Measurements from ENCODE around the gene DUOX1. TPM values are rescaled to one million over a fixed set of nuclear protein-coding genes. Genes with fewer than 3 reads are reported as not detected.
A peak's percentile ranks its signal among the peaks of the same experiment; 100 is the strongest.
"Not testable (repeated sequence)": the region's sequence is repeated elsewhere in the genome, so short reads cannot be mapped to it uniquely, and the experiment has no call there.

DUOX1 gene
- total RNA-seq, 2 donors from 2014 or later, result 0.08 TPM; not detected in 1

DNA sequence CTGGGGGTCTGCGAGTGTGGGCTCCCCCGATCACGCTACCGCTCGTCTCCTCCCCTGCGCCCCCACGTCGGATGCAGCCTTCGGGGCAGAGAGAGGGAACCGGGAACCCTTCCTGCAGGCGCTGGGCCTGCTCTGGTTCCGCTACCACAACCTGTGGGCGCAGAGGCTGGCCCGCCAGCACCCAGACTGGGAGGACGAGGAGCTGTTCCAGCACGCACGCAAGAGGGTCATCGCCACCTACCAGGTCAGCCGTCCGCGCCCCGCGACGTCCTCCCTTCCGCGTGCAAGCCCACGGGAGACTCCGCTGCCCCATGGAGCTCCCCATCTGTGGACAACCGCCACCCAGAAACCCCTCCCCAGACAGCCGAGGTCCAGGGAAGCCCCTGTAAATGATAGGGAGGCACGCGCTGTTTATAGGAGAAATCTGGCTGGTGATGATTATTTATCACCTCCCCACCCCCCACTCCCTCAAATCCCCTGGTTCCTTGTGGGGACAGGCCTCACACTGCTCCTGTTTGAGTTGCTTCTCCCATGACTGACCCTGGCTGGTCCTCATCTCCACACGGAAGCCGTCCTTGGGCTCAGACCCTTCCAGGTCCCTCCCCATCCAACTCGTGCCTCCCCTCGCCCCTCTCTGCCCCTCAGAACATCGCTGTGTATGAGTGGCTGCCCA lies 6.0 kb downstream of the DUOX1 start:
- not testable (repeated sequence) for H3K27ac Mint-ChIP-seq; ATAC-seq; DNase-seq (ENCODE audit: low spot score); H3K36me3 Mint-ChIP-seq; H3K9me3 Mint-ChIP-seq; H3K4me3 Mint-ChIP-seq; H3K4me1 Mint-ChIP-seq (ENCODE audit: low read depth in 2 of 2)
- H3K27me3 Mint-ChIP-seq, result peaks cover 31 to 38% of the 10 kb centered on the region in 2 donors

DNA sequence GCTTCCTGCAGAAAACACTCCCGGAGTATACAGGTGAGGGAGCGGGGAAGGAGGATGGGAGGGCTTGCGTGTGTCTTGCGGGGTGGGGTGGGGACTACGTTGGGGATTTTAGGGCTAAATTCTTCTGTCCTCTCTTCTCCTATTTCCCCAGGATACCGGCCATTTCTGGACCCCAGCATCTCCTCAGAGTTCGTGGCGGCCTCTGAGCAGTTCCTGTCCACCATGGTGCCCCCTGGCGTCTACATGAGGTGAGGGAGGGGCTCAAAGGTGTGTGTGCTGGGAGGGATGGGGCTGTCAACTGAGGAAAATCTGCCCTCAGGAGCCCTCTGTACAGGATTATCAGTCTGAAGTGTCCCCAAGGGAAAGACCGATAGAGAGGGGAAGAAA lies 6.6 kb downstream of the DUOX1 start:
- H3K4me3 Mint-ChIP-seq, result no peak overlapping the region

DNA sequence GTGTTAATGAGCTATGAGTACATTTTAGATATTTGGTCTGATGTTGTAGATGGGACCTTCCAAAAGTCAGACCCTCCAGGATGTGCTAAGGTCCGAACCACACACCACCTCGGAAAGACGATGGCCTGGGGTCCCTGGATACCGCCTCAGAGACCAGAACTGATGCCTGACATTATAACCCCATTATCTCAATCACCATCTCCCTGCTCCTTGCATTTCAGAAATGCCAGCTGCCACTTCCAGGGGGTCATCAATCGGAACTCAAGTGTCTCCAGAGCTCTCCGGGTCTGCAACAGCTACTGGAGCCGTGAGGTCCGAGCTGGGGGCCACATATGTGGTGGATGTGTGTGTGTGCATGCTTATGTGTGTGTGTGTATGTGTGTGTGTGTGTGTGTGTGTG lies 7.9 kb downstream of the DUOX1 start:
- DNase-seq (ENCODE audit: low spot score) (no peak), ATAC-seq (no peak)
- H3K27ac Mint-ChIP-seq, result no peak overlapping the region
- H3K27me3 Mint-ChIP-seq, result peaks cover 25 to 30% of the 10 kb centered on the region in 2 donors
- H3K9me3 Mint-ChIP-seq, result no peaks in the 10 kb centered on the region
- peaks cover 0 to 4% of the 10 kb centered on the region in 2 donors for H3K4me1 Mint-ChIP-seq (ENCODE audit: low read depth in 2 of 2)
- no peak overlapping the region for H3K4me3 Mint-ChIP-seq
- no peaks in the 10 kb centered on the region for H3K36me3 Mint-ChIP-seq

More for the DNA sequence above, 6.6 kb downstream of the DUOX1 start:
- Mint-ChIP-seq H3K27me3 (peaks cover 31 to 38% of the 10 kb centered on the region in 2 donors), H3K27ac (no peak overlapping the region), H3K36me3 (no peaks in the 10 kb centered on the region), H3K9me3 (no peaks in the 10 kb centered on the region), H3K4me1 (ENCODE audit: low read depth in 2 of 2) (peaks cover 0 to 4% of the 10 kb centered on the region in 2 donors)
- no peak for DNase-seq (ENCODE audit: low spot score)
- no peak for ATAC-seq

DNA sequence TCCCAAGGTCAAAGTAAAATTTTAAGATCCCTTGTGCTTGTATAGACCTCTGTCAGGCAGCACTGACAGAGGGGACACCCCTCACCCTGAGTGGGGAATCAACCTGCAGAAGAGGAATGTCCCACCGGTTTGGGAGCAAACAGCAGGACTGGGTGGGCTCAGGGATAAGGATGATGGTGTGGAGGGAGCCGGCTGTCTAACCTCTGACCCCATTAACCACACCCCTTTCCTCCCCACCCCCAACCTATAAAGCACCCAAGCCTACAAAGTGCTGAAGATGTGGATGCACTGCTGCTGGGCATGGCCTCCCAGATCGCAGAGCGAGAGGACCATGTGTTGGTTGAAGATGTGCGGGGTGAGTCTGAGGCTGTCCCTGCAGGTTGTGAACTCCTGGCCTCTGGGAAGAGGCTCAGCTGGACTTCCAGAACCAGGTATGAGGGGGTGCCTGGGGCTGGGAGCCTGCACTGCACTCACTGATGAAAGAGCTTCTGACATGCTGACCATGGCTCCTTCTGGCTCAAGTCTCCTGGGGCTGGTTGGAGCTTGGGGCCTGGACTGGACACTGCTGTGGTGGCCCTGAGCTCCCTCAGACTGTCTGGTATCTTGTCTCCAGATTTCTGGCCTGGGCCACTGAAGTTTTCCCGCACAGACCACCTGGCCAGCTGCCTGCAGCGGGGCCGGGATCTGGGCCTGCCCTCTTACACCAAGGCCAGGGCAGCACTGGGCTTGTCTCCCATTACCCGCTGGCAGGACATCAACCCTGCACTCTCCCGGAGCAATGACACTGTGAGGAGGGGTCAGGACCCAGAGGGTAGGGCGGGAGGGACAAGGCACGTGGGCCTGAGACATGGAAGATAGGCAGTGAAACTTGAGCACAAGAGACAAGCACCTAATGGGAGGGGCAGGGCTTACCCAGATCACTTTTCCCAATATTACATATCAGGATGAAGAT lies 9.3 kb downstream of the DUOX1 start:
- Mint-ChIP-seq H3K27me3 (peaks cover 16% of the 10 kb centered on the region in 2 donors), H3K4me3 (no peak overlapping the region), H3K27ac (no peak overlapping the region), H3K9me3 (no peaks in the 10 kb centered on the region), H3K36me3 (no peaks in the 10 kb centered on the region), H3K4me1 (ENCODE audit: low read depth in 2 of 2) (peaks cover 0 to 4% of the 10 kb centered on the region in 2 donors)
- DNase-seq (ENCODE audit: low spot score), result no peak
- no peak for ATAC-seq

DNA sequence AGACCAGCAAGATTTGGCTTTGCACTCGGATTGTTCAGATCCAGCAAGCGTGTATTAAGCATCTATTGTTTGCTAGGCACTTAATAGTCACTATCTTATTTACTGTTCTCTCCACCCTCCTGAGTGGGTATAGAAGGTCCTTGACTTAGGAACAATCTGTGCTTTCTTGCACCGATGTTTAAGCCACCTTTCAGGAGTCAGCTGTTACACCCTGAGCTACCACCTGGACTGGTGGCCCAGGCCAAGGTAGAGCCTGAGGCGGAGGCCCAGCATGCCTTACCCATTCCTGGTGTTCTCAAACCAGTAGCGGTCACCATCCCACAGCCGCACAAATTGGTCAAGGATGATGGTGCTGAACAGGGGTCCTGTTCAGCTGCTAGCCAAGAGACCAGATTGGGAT lies 10.0 kb downstream of the DUOX1 start:
- peaks cover 0 to 1% of the 10 kb centered on the region in 2 donors for H3K4me1 Mint-ChIP-seq (ENCODE audit: low read depth in 2 of 2)
- no peaks in the 10 kb centered on the region for H3K9me3 Mint-ChIP-seq
- no peaks in the 10 kb centered on the region for H3K36me3 Mint-ChIP-seq
- ATAC-seq (no peak), DNase-seq (ENCODE audit: low spot score) (no peak)
- no peak overlapping the region for H3K4me3 Mint-ChIP-seq
- peaks cover 9% of the 10 kb centered on the region in 2 donors for H3K27me3 Mint-ChIP-seq
- no peak overlapping the region for H3K27ac Mint-ChIP-seq

DNA sequence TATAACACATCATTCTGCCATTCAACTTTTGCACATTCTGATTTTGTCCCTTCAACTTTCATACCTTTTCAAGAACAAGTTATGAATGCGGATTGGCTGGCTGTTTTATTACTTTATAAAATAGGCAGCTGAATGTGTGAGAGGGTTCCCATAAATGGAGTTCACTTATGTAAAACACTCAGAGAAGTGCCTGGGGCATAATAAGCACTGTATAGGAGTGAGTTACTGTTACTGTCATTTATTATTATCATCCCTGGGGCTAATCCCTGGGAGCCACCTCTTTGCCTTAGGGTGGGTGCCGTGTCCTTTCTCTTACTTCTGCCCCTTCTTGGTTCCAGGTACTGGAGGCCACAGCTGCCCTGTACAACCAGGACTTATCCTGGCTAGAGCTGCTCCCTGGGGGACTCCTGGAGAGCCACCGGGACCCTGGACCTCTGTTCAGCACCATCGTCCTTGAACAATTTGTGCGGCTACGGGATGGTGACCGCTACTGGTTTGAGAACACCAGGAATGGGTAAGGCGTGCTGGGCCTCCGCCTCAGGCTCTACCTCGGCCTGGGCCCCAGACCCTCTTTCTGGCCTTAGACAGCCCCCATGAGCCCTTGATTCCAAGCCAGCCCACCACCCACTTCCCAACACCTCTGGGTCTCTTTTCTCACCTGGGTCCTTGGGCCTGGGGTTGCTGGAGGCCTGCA lies 10.9 kb downstream of the DUOX1 start:
- ATAC-seq (no peak), DNase-seq (ENCODE audit: low spot score) (no peak)
- Mint-ChIP-seq H3K4me1 (ENCODE audit: low read depth in 2 of 2) (peaks cover 0 to 2% of the 10 kb centered on the region in 2 donors), H3K36me3 (no peaks in the 10 kb centered on the region), H3K27me3 (peaks cover 8% of the 10 kb centered on the region in 2 donors), H3K4me3 (no peak overlapping the region), H3K27ac (no peak overlapping the region), H3K9me3 (no peaks in the 10 kb centered on the region)

DNA sequence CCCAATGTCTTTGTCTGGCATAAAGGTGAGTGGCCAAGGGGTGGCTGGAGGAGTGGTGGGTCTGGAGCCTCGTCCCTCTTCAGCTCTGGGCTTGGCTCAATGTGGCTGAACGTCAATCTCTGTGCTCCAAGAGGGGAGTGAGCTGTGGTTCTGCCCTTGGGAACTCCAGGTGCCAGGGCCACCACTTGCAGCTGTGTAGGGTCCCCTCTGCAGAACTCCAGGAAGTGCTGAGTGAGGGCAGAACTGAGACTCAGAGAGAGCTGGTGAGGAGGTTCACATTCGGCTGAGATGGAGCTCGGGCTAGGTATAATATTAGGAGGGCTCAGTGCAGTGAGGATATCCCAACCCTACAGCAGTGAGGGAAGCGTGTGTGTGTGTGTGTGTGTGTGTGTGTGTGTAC lies 11.6 kb downstream of the DUOX1 start:
- no peaks in the 10 kb centered on the region for H3K9me3 Mint-ChIP-seq
- ATAC-seq, result no peak

DNA sequence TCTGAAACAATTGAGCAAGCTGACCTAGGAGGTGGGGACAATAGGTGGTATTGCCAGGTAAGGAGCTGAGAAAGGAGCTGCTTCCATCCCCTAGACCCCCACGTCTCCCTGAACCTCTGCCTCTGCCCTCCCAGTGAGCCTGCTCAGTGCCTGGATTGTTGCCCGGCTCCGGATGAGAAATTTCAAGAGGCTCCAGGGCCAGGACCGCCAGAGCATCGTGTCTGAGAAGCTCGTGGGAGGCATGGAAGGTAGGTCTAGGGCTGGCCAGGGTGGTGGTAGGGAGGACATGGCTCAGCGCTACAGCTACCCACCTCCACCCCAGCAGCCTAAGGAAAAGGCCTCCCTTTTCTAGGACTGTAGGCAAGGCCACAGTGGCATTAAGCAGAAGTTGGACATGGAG lies 13.3 kb downstream of the DUOX1 start:
- Mint-ChIP-seq H3K27me3 (no peaks in the 10 kb centered on the region), H3K4me1 (ENCODE audit: low read depth in 2 of 2) (peaks cover 0 to 2% of the 10 kb centered on the region in 2 donors), H3K4me3 (no peak overlapping the region), H3K9me3 (no peaks in the 10 kb centered on the region), H3K27ac (no peak overlapping the region), H3K36me3 (no peaks in the 10 kb centered on the region)
- DNase-seq (ENCODE audit: low spot score) (no peak), ATAC-seq (no peak)

More for the DNA sequence above, 11.6 kb downstream of the DUOX1 start:
- H3K4me3 Mint-ChIP-seq, result no peak overlapping the region
- no peak for DNase-seq (ENCODE audit: low spot score)
- H3K36me3 Mint-ChIP-seq, result no peaks in the 10 kb centered on the region
- H3K27me3 Mint-ChIP-seq, result peaks cover 4 to 5% of the 10 kb centered on the region in 2 donors
- peaks cover 0 to 2% of the 10 kb centered on the region in 2 donors for H3K4me1 Mint-ChIP-seq (ENCODE audit: low read depth in 2 of 2)
- peak overlapping the region in 1 of 2 donors; percentile 52 for H3K27ac Mint-ChIP-seq

DNA sequence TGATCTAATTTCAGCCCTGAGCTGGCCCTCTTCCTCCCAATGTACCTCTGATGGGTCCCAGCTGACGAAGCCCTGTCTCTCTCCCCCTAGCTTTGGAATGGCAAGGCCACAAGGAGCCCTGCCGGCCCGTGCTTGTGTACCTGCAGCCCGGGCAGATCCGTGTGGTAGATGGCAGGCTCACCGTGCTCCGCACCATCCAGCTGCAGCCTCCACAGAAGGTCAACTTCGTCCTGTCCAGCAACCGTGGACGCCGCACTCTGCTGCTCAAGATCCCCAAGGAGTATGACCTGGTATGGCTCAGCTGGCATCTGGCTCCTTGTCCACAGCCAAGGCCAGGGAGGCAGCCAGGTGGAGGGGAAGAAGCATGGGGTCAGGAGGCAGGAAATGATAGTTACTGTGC lies 14.2 kb downstream of the DUOX1 start:
- H3K27ac Mint-ChIP-seq, result no peak overlapping the region
- peaks cover 0 to 2% of the 10 kb centered on the region in 2 donors for H3K4me1 Mint-ChIP-seq (ENCODE audit: low read depth in 2 of 2)
- no peak for ATAC-seq
- DNase-seq (ENCODE audit: low spot score), result no peak
- H3K36me3 Mint-ChIP-seq, result no peaks in the 10 kb centered on the region
- H3K4me3 Mint-ChIP-seq, result no peak overlapping the region
- no peaks in the 10 kb centered on the region for H3K27me3 Mint-ChIP-seq
- no peaks in the 10 kb centered on the region for H3K9me3 Mint-ChIP-seq

DNA sequence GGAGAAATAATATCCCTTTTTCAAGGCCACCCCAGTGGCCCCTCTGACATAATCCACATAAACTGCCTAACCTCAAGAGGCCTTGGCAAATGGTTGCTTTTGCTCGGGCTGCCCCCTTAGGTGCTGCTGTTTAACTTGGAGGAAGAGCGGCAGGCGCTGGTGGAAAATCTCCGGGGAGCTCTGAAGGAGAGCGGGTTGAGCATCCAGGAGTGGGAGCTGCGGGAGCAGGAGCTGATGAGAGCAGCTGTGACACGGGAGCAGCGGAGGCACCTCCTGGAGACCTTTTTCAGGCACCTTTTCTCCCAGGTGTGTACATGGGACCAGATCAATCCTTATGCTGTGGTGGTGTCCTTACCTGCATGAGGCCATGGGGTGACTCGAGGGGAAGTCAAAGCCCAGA lies 15.0 kb downstream of the DUOX1 start:
- Mint-ChIP-seq H3K27ac (no peak overlapping the region), H3K27me3 (no peaks in the 10 kb centered on the region), H3K9me3 (no peaks in the 10 kb centered on the region), H3K4me3 (no peak overlapping the region), H3K4me1 (ENCODE audit: low read depth in 2 of 2) (peaks cover 0 to 2% of the 10 kb centered on the region in 2 donors), H3K36me3 (no peaks in the 10 kb centered on the region)
- ATAC-seq (no peak), DNase-seq (ENCODE audit: low spot score) (no peak)

DNA sequence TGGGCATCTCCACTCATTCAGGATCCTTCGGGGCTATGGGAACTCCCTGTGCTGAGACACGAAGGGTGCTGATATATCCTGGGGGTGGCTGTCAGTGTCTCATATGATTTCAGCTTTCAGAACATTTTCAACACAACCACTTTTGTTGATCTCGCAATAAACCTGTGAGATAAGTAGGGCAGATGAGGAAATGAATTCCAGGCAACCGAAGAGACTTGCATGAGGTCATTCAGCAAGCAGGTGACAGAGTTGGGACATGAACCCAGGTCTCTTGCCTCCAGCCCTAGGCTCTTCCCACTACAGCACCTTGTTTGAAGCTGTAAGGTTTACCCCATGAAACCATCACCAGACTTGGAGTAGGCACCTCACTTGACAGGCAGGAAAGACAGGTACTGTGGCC lies 16.6 kb downstream of the DUOX1 start:
- Mint-ChIP-seq H3K4me1 (ENCODE audit: low read depth in 2 of 2) (peaks cover 0 to 2% of the 10 kb centered on the region in 2 donors), H3K27me3 (no peaks in the 10 kb centered on the region), H3K4me3 (no peak overlapping the region), H3K36me3 (no peaks in the 10 kb centered on the region), H3K27ac (no peak overlapping the region), H3K9me3 (no peaks in the 10 kb centered on the region)
- ATAC-seq, result no peak
- DNase-seq (ENCODE audit: low spot score), result no peak

DNA sequence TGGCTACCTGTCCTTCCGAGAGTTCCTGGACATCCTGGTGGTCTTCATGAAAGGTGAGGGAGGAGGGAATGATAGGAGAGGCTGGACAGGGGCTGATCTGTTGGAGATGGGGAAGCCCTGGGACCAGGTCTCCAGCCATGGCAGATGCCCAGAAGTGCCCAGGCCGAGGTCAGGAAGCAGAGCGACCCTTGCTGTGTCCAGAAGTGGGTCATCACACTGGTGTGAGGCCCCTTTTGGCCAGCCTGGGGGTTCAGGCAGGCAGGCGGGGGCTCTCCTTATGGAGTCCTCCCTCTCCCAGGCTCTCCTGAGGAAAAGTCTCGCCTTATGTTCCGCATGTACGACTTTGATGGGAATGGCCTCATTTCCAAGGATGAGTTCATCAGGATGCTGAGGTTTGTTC lies 17.8 kb downstream of the DUOX1 start:
- Mint-ChIP-seq H3K9me3 (no peaks in the 10 kb centered on the region), H3K4me1 (ENCODE audit: low read depth in 2 of 2) (peaks cover 0 to 2% of the 10 kb centered on the region in 2 donors), H3K27me3 (no peaks in the 10 kb centered on the region), H3K4me3 (no peak overlapping the region), H3K27ac (no peak overlapping the region), H3K36me3 (no peaks in the 10 kb centered on the region)
- DNase-seq (ENCODE audit: low spot score), result no peak
- no peak for ATAC-seq

DNA sequence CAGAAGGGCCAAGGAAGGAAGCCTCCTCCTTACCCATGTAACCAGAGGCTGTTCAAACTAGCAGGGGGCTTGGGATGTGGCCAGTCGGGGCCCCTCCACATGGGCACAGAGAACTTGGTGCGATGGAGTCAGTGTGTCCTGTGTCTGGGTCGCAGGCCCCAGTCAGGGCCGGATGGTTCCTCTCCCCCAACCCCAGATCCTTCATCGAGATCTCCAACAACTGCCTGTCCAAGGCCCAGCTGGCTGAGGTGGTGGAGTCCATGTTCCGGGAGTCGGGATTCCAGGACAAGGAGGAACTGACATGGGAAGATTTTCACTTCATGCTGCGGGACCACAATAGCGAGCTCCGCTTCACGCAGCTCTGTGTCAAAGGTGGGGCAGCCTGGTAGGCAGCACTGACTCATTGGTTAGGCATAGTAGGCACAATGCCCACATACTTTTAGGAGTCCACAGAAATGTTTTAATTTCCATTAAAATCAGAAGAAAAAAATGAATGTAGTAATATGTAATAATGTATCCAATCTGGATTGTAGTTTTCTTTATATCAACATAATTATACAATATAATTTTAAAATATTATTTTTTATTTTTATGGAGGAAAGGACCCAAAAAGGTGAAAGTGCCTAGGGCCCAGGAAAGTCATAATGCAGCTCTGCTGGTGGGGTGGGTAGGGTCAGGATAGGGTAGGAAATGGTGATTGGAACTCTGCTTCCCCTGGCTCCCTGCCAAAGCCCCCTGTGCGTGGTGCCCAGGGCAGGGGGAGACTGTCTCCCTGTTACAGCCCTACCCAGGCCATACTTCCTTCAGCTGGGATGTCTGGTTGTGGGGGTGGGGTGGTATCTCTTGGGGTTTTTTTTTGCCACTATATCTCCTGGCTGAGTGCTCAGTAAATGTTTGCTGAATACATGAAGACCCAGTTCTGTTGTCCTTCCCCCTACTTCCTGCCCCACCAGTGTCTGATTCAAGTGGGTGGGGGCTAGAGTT lies 18.6 kb downstream of the DUOX1 start:
- Mint-ChIP-seq H3K36me3 (no peaks in the 10 kb centered on the region), H3K9me3 (no peaks in the 10 kb centered on the region), H3K27me3 (no peaks in the 10 kb centered on the region), H3K27ac (no peak overlapping the region), H3K4me1 (ENCODE audit: low read depth in 2 of 2) (peaks cover 0 to 2% of the 10 kb centered on the region in 2 donors), H3K4me3 (no peak overlapping the region)
- DNase-seq (ENCODE audit: low spot score) (no peak), ATAC-seq (no peak)

All from natural killer cell treated with Interleukin-12 subunit alpha and Interleukin-12 subunit beta and Interleukin-15 and Interleukin-18, amount 100 ng/mL, for 72 hours (primary cell).